ENCODE measurements around the gene DELE1.
"Not testable (repeated sequence)": the region's sequence is repeated elsewhere in the genome, so short reads cannot be mapped to it uniquely, and the experiment has no call there.

DELE1 gene

GRCh38 chr5:141882594-141883183, 41.0 kb upstream of the DELE1 start:
- no peak for TF ChIP-seq CTCF (conservative IDR thresholded peaks at IDR 0.05)
- no peak for TF ChIP-seq ZFX (IDR thresholded peaks at IDR 0.05)
- no peak overlapping the region for H3K27ac ChIP-seq

- no peak for TF ChIP-seq CTCF (conservative IDR thresholded peaks at IDR 0.05)
- no peak for TF ChIP-seq ZFX (IDR thresholded peaks at IDR 0.05)
- no peak overlapping the region for H3K27ac ChIP-seq
Measured at GRCh38 chr5:141883184-141883891, 40.3 kb upstream of the DELE1 start.

GRCh38 chr5:141883892-141884318, 39.8 kb upstream of the DELE1 start:
- TF ChIP-seq ZFX (IDR thresholded peaks at IDR 0.05): no peak
- no peak for TF ChIP-seq CTCF (conservative IDR thresholded peaks at IDR 0.05)
- H3K27ac ChIP-seq: no peak overlapping the region

GRCh38 chr5:141889282-141889871, 34.3 kb upstream of the DELE1 start:
- TF ChIP-seq ZFX (IDR thresholded peaks at IDR 0.05) (no peak), CTCF (conservative IDR thresholded peaks at IDR 0.05) (peak; percentile 58)
- no peak overlapping the region for H3K27ac ChIP-seq

GRCh38 chr5:141890429-141890828, 33.2 kb upstream of the DELE1 start:
- H3K27ac ChIP-seq: not testable (repeated sequence)

- TF ChIP-seq ZFX (IDR thresholded peaks at IDR 0.05): no peak
- TF ChIP-seq CTCF (conservative IDR thresholded peaks at IDR 0.05): no peak
- H3K27ac ChIP-seq: no peak overlapping the region
Measured at GRCh38 chr5:141897425-141897824, 26.2 kb upstream of the DELE1 start.

- no peak for TF ChIP-seq CTCF (conservative IDR thresholded peaks at IDR 0.05)
- no peak for TF ChIP-seq ZFX (IDR thresholded peaks at IDR 0.05)
- H3K27ac ChIP-seq: no peak overlapping the region
Measured at GRCh38 chr5:141898448-141899049, 25.1 kb upstream of the DELE1 start.
